NCI-H345 treated with DMSO at 0.1 percent for 48 hours (cell line): ENCODE measurements around the gene FSD1L.
A peak's percentile ranks its signal among the peaks of the same experiment; 100 is the strongest.
"Not testable (repeated sequence)": the region's sequence is repeated elsewhere in the genome, so short reads cannot be mapped to it uniquely, and the experiment has no call there.

ENCODE experiments used
- DNase-seq: peaks from one replicate; lab custom pipeline; 2025; ENCODE audit not compliant: unreplicated experiment; lab: John Stamatoyannopoulos, UW

FSD1L gene

DNA sequence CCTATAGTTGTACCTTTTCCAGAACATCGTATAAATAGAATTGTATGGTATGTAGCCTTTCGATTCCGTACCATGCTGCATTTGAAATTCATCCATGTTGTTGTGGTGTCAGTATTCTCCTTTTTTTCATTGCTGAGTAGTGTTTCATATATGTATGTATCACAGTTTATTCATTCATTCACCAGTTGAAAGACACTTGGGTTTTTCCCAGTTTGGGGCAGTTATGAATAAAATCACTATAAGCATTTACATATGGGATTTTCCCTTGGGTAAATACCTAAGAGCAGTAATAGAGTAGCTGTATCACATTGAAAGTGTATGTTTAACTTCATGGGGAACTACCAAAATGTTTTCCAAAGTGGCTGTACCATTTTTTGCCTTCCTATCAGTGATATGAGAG, 94.0 kb downstream of the FSD1L start:
- DNase-seq, result no peak

DNA sequence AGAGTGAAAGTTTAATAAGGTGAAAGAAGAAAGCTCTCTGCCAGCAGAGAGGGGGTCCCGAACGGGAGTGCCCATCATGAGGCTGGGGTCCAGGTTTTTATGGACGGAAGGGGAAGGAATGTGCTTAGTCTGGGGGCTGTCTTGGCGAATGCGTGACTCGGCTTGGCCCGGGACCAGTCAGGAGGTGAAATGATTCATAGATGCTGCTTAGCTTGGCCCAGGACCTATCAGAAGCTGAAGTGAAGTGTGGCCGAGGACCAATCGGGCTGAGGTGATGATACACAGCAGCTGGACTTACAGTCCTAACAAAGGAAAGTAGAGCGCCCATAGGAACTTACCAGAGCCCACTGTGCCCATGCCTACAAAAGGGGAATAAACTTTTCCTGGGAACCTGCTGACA, 106.2 kb downstream of the FSD1L start:
- DNase-seq, result no peak

DNA sequence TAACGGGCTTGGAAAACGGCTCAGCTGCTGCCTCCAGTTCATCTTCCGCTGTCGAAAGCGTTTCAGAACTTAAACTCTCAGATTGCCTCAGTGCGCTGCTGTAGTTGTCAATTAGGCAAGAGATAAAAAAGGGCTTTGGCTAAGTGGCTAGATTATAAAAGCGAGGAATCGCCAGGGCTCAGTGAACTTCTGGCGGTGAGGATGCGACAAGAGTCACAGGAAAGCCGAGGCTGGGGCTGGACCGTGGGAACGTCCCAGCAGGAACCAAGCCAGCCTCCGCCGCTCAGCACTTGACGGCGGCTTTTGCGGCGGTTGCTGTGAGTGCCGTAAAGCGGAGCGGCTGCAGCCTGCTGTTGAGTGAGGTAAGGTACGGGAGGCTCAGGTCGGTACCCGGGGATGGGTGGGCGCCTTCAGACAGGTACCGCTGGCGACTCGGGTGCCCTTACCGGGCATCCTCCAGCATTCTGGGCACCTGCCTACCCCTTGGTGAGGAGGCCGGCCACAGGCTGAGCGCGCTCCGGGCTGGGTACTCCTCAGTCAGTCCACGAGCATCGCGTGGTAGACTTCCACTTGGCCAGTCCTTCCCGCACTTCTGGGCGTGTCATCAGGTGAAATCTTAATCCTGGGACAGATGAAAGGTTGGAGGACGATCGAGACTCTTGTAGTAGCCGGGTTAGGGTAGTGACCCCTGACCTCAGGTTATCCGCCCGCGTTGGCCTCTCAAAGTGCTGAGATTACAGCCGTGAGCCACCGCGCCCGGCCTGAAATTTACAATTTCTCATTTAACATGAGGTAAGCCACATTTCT, 110.2 kb downstream of the FSD1L start, which contains the start of gene FKTN:
FKTN (plus strand) TSS at position 328 of the 807 bp plus-strand sequence. CDS start 16,902 bp downstream, outside the sequence.
- peak; percentile 77 for DNase-seq

DNA sequence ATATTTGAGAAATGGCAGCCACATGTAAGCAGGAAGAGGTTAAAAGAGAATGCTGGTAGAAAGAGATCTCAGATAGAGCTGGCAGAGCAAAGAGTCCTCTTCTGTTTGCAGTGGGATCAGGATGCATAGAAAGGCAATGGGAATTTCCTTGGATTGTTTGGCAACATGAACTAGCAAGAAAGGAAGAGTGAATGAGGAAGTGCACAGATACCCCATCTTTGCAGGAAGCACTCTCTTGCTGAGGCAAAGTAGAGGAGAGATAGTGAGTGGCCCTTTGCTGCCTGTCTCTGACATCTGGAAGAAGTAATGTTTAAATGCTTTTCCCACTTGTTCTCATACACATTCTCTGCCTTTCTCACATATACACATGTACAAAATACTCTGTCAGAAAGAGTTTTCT, 124.6 kb downstream of the FSD1L start:
- no peak for DNase-seq

DNA sequence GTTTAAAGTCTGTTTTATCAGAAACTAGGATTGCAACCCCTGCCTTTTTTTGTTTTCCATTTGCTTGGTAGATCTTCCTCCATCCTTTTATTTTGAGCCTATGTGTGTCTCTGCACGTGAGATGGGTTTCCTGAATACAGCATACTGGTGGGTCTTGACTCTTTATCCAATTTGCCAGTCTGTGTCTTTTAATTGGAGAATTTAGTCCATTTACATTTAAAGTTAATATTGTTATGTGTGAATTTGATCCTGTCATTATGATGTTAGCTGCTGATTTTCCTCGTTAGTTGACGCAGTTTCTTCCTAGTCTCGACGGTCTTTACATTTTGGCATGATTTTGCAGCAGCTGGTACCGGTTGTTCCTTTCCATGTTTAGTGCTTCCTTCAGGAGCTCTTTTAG, 132.1 kb downstream of the FSD1L start:
- DNase-seq, result not testable (repeated sequence)

DNA sequence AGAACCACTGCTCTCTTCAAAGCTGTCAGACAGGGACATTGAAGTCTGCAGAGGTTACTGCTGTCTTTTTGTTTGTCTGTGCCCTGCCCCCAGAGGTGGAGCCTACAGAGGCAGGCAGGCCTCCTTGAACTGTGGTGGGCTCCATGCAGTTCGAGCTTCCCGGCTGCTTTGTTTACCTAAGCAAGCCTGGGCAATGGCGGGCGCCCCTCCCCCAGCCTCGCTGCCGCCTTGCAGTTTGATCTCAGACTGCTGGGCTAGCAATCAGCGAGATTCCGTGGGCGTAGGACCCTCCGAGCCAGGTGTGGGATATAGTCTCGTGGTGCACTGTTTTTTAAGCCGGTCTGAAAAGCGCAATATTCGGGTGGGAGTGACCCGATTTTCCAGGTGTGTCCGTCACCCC, 133.7 kb downstream of the FSD1L start:
- not testable (repeated sequence) for DNase-seq

DNA sequence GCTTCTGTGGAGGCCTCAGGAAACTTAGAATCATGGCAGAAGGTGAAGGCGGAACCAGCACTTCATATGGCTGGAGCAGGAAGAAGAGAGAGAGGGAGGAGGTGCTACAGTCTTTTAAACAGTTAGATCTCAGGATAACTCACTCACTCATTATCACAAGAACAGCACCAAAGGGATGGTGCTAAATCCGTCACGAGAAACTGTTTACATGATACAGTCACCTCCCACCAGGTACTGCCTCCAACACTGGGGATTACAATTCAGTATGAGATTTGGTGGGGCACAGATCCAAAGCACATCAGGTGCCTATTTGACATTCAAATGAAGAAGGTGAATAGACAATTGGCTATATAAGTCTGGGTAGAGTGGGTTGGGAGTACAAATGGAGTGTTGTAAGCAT, 145.3 kb downstream of the FSD1L start:
- no peak for DNase-seq
